GM12872 (cell line): ENCODE measurements around the gene ARFIP1.

Experiments used
- TF ChIP-seq, protein P1 (sequence below): IDR thresholded peaks from 3 replicates; pipeline ENCODE4 v1.5.1; 2011; ENCODE audit warnings: low read depth, mild to moderate bottlenecking, low read length, moderate library complexity; ENCODE audit not compliant: insufficient read depth

Gene ARFIP1

DNA sequence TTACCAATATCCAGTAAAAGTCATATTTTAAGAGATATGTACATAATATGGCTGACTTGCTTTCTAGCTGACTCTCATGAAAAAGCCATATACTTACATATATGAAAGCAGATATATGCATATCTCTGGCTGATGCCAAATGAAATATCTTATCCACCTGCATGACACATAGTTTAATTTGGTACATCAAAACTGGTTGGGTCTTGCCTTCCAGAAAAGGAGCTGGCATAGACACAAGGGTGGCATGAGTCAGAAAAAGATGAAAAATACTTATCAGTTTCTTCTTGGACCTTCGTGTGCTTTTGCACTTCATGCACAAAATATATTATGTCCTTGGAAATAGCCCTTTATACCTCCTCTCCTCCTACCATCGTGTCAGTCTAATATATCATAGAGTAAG, 32.3 kb upstream of the ARFIP1 start:
- TF ChIP-seq, protein P1, sequence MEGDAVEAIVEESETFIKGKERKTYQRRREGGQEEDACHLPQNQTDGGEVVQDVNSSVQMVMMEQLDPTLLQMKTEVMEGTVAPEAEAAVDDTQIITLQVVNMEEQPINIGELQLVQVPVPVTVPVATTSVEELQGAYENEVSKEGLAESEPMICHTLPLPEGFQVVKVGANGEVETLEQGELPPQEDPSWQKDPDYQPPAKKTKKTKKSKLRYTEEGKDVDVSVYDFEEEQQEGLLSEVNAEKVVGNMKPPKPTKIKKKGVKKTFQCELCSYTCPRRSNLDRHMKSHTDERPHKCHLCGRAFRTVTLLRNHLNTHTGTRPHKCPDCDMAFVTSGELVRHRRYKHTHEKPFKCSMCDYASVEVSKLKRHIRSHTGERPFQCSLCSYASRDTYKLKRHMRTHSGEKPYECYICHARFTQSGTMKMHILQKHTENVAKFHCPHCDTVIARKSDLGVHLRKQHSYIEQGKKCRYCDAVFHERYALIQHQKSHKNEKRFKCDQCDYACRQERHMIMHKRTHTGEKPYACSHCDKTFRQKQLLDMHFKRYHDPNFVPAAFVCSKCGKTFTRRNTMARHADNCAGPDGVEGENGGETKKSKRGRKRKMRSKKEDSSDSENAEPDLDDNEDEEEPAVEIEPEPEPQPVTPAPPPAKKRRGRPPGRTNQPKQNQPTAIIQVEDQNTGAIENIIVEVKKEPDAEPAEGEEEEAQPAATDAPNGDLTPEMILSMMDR, result no peak

- TF ChIP-seq, protein P1, result no peak
These were observed 31.1 kb upstream of the ARFIP1 start for GRCh38 chr4:152748619-152749018.

- TF ChIP-seq, protein P1, result no peak
These were observed 16.0 kb upstream of the ARFIP1 start for GRCh38 chr4:152763796-152764195.

GRCh38 chr4:152771741-152772533, 7.8 kb upstream of the ARFIP1 start:
- TF ChIP-seq, protein P1, result no peak

DNA sequence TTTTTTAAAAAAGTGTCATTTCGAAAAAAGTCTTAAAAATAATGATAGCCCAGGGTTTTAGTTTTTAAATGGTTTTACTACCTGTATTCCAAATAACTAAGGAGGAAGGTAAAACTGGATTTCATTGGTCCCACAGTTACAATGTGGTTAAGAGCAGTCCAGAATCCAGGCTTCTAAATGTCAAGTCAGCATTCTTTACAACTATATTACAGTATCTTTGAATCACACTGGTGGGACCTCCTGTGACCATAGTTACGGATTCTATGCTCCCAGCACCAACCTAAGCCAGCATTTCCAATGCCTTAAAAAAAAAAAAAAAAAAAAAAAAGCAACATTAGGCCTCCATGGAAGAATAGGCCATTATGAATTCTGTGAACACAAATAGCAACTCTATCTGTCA, 6.4 kb upstream of the ARFIP1 start:
- TF ChIP-seq, protein P1, result no peak

DNA sequence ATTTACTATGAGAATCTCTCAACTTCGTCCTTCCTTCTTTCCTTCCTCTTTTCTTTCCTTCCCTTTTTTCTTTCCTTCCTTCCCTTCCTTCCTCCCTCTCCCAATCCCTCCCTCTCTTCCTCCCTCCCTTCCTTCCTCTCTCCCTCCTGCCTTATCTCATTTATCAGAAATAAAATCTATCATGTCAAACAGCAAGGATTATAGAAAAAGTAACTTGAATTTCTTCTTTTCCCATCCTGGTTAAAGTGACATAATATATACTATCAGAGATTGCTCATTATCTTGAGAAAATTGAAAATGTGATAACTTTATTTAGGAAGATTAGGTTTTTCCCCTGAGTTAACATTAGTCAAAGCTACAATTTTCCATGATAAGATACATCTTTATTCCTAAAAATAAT, 5.8 kb upstream of the ARFIP1 start:
- TF ChIP-seq, protein P1, result no peak

DNA sequence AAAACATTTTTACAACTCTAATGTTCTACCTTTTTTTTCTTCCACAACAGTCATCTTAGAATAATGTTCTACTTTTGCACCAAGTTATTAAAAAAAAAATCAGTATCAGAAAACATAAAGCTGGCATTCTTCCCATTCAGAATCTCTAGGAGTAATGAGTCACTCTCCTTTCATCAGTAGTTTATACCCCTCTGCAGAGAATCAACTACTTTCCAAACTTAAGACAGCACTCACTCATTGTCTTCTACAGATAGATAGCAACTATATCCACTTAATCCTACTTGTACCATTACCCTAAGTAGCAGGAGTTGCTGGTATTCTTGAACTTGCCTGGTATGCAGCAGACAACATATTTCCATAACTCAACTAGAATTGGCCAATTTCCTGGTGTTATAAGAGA, 3.4 kb upstream of the ARFIP1 start:
- TF ChIP-seq, protein P1, result no peak
